ENCODE measurements around the gene EPHA3. TPM values are rescaled to one million over a fixed set of nuclear protein-coding genes. Genes with fewer than 3 reads are reported as not detected.

The EPHA3 gene
- total RNA-seq, 2 donors from 2014 or later: 1.7 to 2.4 TPM

DNA sequence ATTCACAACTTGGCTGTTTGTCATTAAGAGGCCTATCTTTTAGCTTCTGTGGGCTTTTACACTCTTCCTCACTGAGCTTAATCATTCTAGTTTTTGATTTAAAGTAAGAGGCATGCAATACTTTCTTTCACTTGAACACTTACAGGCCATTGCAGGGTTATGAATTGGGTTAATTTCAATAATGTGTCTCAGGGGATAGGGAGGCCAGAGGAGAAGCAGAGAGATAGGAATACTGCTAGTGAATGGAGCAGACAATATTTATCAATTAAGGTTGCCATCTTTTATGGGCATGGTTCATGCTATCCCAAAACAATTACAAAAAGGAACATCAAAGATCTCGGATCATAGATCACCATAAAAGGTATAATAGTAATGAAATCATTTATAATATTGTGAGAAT is 189.8 kb downstream of the EPHA3 start:
- no peaks in the 10 kb centered on the region for H3K9me3 ChIP-seq

DNA sequence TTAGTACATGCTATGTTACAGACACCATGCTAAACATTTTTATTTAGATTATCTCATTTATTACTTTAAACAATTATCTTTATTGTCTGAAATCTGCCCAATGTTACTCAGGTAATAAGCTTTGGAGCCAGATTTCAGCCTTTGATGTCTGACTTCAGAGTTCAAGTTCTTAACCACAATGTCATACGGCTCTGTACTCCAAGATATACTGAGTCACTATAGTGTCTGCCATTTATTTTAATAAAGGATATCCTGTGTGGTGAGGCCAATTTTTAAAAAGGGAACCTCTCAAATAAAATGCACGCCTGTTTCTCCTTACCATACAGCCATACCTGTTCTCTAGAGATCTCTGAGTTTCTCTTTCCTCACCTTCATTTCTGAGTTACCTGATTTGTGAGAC is 193.1 kb downstream of the EPHA3 start:
- no peaks in the 10 kb centered on the region for H3K9me3 ChIP-seq
- intact Hi-C loops (cut with DNase I): no loop called here
- H3K9ac ChIP-seq (ENCODE audit: low read depth in 2 of 2, low read length in 2 of 2): no peak overlapping the region
- H3K36me3 ChIP-seq: no peaks in the 10 kb centered on the region
- H3K4me1 ChIP-seq: no peaks in the 10 kb centered on the region
- TF ChIP-seq, protein P1, sequence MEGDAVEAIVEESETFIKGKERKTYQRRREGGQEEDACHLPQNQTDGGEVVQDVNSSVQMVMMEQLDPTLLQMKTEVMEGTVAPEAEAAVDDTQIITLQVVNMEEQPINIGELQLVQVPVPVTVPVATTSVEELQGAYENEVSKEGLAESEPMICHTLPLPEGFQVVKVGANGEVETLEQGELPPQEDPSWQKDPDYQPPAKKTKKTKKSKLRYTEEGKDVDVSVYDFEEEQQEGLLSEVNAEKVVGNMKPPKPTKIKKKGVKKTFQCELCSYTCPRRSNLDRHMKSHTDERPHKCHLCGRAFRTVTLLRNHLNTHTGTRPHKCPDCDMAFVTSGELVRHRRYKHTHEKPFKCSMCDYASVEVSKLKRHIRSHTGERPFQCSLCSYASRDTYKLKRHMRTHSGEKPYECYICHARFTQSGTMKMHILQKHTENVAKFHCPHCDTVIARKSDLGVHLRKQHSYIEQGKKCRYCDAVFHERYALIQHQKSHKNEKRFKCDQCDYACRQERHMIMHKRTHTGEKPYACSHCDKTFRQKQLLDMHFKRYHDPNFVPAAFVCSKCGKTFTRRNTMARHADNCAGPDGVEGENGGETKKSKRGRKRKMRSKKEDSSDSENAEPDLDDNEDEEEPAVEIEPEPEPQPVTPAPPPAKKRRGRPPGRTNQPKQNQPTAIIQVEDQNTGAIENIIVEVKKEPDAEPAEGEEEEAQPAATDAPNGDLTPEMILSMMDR (IDR thresholded peaks at IDR 0.05): no peak
- H3K27me3 ChIP-seq: no peaks in the 10 kb centered on the region
- H3K4me3 ChIP-seq: no peak overlapping the region
- H3K27ac ChIP-seq: no peak overlapping the region
- DNase-seq: no peak

More for the DNA sequence above, 189.8 kb downstream of the EPHA3 start:
- Histone ChIP-seq H3K4me1 (no peaks in the 10 kb centered on the region), H3K36me3 (no peaks in the 10 kb centered on the region), H3K27ac (no peak overlapping the region), H3K4me3 (no peak overlapping the region), H3K27me3 (no peaks in the 10 kb centered on the region), H3K9ac (ENCODE audit: low read depth in 2 of 2, low read length in 2 of 2) (no peak overlapping the region)
- TF ChIP-seq, protein P1 (IDR thresholded peaks at IDR 0.05): no peak
- no peak for DNase-seq
- intact Hi-C loops (cut with DNase I): no loop called here

DNA sequence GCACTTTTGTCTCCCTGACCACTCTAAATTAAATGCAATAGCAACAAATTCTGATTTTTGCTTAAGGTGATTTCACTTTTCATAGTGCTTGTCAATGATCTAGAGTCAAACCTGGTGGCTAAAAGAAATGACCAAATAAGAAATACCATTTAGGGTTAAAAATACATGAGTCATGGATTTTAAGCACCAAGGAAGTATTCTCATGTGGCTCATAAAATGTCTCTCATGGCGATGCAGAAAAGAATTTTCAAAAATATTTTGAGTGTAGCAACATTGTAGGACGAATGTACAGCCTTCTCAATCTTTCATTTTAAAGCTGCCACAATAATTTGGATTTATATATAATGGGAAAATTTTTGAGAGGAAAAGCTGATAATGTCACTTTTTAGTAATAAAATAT is 193.6 kb downstream of the EPHA3 start:
- Histone ChIP-seq H3K4me3 (no peak overlapping the region), H3K27me3 (no peaks in the 10 kb centered on the region), H3K9me3 (no peaks in the 10 kb centered on the region), H3K4me1 (no peaks in the 10 kb centered on the region), H3K9ac (ENCODE audit: low read depth in 2 of 2, low read length in 2 of 2) (no peak overlapping the region), H3K36me3 (no peaks in the 10 kb centered on the region), H3K27ac (no peak overlapping the region)
- intact Hi-C loops (cut with DNase I): no loop called here
- TF ChIP-seq, protein P1 (IDR thresholded peaks at IDR 0.05): no peak
- DNase-seq: no peak

DNA sequence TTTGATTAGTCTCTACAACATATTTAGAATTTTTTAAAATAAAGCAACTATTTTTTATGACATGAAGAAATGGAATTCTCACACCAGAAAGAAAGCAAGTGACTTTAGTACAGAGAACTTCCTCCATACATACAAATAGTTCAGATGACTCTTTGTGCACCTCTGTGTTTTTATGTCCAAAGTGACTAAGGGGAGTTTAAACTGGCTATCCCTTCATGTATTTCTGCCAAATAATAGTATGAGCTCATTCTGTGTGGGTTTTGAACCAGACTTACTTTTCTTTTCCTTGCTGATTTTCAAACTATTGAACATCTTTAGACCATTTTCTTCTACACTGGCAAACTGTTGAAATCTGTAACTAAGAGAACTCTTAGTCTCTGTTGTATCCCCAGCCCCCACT is 196.3 kb downstream of the EPHA3 start:
- intact Hi-C loops (cut with DNase I): no loop called here
- no peak for DNase-seq

DNA sequence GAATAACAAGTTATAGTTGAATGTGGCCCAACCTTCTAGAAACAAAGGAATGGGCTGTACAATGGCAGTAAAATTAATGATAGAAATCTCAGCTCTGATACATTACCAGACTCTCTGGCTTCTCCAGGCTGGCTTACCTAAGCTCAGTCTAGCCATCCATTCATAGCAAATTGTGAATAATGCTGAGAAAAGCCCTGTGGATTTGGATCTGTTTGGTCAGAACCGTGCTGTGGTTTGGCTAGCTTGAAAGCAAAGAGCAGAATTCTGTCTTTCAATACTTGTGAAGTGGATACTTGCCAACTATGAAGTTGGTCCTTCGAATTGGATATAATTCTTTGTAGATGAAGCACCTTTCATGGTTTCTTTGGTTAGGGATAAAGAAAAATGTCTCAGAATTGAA is 199.1 kb downstream of the EPHA3 start:
- DNase-seq: no peak
- intact Hi-C loops (cut with DNase I): no loop called here
- TF ChIP-seq, protein P1 (IDR thresholded peaks at IDR 0.05): no peak
- Histone ChIP-seq H3K9me3 (no peaks in the 10 kb centered on the region), H3K4me1 (no peaks in the 10 kb centered on the region), H3K9ac (ENCODE audit: low read depth in 2 of 2, low read length in 2 of 2) (no peak overlapping the region), H3K36me3 (no peaks in the 10 kb centered on the region), H3K27me3 (no peaks in the 10 kb centered on the region), H3K27ac (no peak overlapping the region), H3K4me3 (no peak overlapping the region)

More for the DNA sequence above, 196.3 kb downstream of the EPHA3 start:
- H3K9ac ChIP-seq (ENCODE audit: low read depth in 2 of 2, low read length in 2 of 2): no peak overlapping the region
- H3K9me3 ChIP-seq: no peaks in the 10 kb centered on the region
- TF ChIP-seq, protein P1 (IDR thresholded peaks at IDR 0.05): no peak
- H3K4me3 ChIP-seq: no peak overlapping the region
- no peaks in the 10 kb centered on the region for H3K36me3 ChIP-seq
- H3K4me1 ChIP-seq: no peaks in the 10 kb centered on the region
- H3K27ac ChIP-seq: no peak overlapping the region
- no peaks in the 10 kb centered on the region for H3K27me3 ChIP-seq

DNA sequence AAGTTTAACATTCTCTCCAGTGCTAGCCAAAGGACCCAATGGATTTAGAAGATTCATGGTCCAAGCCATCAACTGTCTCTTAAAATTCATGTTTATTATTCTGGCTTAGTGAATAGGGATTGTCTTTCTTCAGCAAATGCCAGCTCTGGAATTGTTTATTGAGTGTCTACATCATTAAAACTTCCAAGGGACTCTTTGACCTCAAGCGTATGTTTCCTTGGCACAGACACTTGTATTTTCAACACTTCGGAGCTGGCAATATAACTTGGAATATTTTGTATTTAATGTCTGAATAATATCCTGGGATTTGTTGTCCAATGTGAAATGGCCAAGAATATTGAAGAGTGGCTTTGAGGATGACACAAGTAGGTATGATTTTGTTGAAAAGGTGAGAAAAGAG is 204.2 kb downstream of the EPHA3 start:
- intact Hi-C loops (cut with DNase I): no loop called here
- Histone ChIP-seq H3K36me3 (no peaks in the 10 kb centered on the region), H3K27me3 (no peaks in the 10 kb centered on the region), H3K4me3 (no peak overlapping the region), H3K9me3 (no peaks in the 10 kb centered on the region), H3K27ac (no peak overlapping the region), H3K4me1 (no peaks in the 10 kb centered on the region), H3K9ac (ENCODE audit: low read depth in 2 of 2, low read length in 2 of 2) (no peak overlapping the region)
- DNase-seq: no peak
- TF ChIP-seq, protein P1 (IDR thresholded peaks at IDR 0.05): no peak

Measured in colonic mucosa (tissue), 4 donors.